ENCODE data around the gene DNAJA1. TPM values are rescaled to one million over a fixed set of nuclear protein-coding genes. Genes with fewer than 3 reads are reported as not detected.

The DNAJA1 gene
- total RNA-seq, 1 experiment from 2014 or later: 117 TPM

DNA sequence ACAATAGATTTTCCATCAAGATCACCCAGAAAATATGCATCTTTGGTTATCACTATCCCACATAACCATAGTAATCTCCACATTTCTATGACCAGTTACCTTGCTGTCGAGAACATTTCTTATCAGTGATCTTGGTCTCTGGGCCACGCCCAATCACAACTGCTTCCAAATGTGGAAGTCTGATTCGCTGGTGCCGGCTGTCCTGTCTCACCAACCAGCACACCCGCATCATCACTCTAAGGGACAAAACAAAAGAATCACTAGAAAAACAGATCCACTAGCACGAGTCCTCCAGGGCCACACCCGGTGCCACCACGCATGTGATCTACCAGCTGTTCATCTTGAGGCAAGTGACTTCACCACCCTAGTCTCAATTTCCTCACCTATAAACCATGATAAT lies 35.4 kb upstream of the DNAJA1 start:
- H3K9me2 ChIP-seq (ENCODE audit: insufficient read depth): no peaks in the 10 kb centered on the region
- ChIA-PET POLR2A (interaction anchor here (0.9 kb wide), 1 partner anchor 35 kb away, joined by 3 read pairs; the partner anchor contains the start of gene DNAJA1), RAD21 (ENCODE audit: low non-redundant PET in 1 of 2, low total read pairs in 2 of 2, uncharacterized antibody in 2 of 2, unreplicated experiment in 2 of 2) (no interaction called here), CTCF (no interaction called here)
- no peak overlapping the region for H3K4me3 ChIP-seq (replicated peaks in 1 of 2; ENCODE audit: low read depth in 1 of 2, low read length in 2 of 2)
- no peak overlapping the region for H3K9ac ChIP-seq (ENCODE audit: low read length)
- BruUV-seq (replicated peaks): no TSS peak
- no peak overlapping the region for H3K4me2 ChIP-seq (ENCODE audit: low read length)
- H3K4me1 ChIP-seq (ENCODE audit: control insufficient read depth in 1 of 2, insufficient read depth in 2 of 2, low read length in 2 of 2): no peaks in the 10 kb centered on the region
- no peaks in the 10 kb centered on the region for H4K20me1 ChIP-seq (ENCODE audit: insufficient read depth)
- peaks cover 65% of the 10 kb centered on the region for H3K79me2 ChIP-seq (ENCODE audit: insufficient read depth, low read length)
- no peaks in the 10 kb centered on the region for H3K27me3 ChIP-seq (ENCODE audit: insufficient read depth, low read length)
- DNase-seq (ENCODE audit: low read depth, low spot score) (no peak), ATAC-seq (no peak)
- H2AFZ ChIP-seq (ENCODE audit: low read depth, low read length, poor library complexity, severe bottlenecking): no peak overlapping the region
- peaks cover 32% of the 10 kb centered on the region in 2 experiments for H3K36me3 ChIP-seq (ENCODE audit: control insufficient read depth in 1 of 2, insufficient read depth in 2 of 2, low read length in 2 of 2)
- no peak overlapping the region for H3K27ac ChIP-seq (ENCODE audit: low read depth, low read length)
- H3K9me3 ChIP-seq (ENCODE audit: control insufficient read depth in 1 of 2, insufficient read depth in 1 of 2, low read depth in 1 of 2, low read length in 2 of 2): no peaks in the 10 kb centered on the region
- intact Hi-C loops (cut with micrococcal nuclease): no loop called here
- no peak for TF ChIP-seq EZH2phosphoT487 (IDR thresholded peaks at IDR 0.05; ENCODE audit: borderline replicate concordance)
- TF ChIP-seq ZFX (IDR thresholded peaks at IDR 0.05): no peak
- TF ChIP-seq, protein P1, sequence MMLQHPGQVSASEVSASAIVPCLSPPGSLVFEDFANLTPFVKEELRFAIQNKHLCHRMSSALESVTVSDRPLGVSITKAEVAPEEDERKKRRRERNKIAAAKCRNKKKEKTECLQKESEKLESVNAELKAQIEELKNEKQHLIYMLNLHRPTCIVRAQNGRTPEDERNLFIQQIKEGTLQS (IDR thresholded peaks at IDR 0.05): no peak
- no peak for TF ChIP-seq EZH2 (IDR thresholded peaks at IDR 0.05)
- no peak for TF ChIP-seq FOSL1 (IDR thresholded peaks at IDR 0.05; ENCODE audit: low read depth)
- TF ChIP-seq CEBPB (IDR thresholded peaks at IDR 0.05; ENCODE audit: low read depth): no peak
- no peak for TF ChIP-seq ZNF274 (IDR thresholded peaks at IDR 0.05; ENCODE audit: low read depth, low read length)
- TF ChIP-seq RAD21 (IDR thresholded peaks at IDR 0.05; ENCODE audit: low read depth): no peak
- TF ChIP-seq, protein P2, sequence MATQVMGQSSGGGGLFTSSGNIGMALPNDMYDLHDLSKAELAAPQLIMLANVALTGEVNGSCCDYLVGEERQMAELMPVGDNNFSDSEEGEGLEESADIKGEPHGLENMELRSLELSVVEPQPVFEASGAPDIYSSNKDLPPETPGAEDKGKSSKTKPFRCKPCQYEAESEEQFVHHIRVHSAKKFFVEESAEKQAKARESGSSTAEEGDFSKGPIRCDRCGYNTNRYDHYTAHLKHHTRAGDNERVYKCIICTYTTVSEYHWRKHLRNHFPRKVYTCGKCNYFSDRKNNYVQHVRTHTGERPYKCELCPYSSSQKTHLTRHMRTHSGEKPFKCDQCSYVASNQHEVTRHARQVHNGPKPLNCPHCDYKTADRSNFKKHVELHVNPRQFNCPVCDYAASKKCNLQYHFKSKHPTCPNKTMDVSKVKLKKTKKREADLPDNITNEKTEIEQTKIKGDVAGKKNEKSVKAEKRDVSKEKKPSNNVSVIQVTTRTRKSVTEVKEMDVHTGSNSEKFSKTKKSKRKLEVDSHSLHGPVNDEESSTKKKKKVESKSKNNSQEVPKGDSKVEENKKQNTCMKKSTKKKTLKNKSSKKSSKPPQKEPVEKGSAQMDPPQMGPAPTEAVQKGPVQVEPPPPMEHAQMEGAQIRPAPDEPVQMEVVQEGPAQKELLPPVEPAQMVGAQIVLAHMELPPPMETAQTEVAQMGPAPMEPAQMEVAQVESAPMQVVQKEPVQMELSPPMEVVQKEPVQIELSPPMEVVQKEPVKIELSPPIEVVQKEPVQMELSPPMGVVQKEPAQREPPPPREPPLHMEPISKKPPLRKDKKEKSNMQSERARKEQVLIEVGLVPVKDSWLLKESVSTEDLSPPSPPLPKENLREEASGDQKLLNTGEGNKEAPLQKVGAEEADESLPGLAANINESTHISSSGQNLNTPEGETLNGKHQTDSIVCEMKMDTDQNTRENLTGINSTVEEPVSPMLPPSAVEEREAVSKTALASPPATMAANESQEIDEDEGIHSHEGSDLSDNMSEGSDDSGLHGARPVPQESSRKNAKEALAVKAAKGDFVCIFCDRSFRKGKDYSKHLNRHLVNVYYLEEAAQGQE (IDR thresholded peaks at IDR 0.05; ENCODE audit: low read depth): no peak
- TF ChIP-seq, protein P3, sequence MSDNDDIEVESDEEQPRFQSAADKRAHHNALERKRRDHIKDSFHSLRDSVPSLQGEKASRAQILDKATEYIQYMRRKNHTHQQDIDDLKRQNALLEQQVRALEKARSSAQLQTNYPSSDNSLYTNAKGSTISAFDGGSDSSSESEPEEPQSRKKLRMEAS (IDR thresholded peaks at IDR 0.05): no peak
- no peak for TF ChIP-seq ELF1 (IDR thresholded peaks at IDR 0.05; ENCODE audit: borderline replicate concordance, low read depth)
- TF ChIP-seq TCF7L2 (IDR thresholded peaks at IDR 0.05; ENCODE audit: borderline replicate concordance, extremely low read depth, insufficient read depth, insufficient read length): no peak
- no peak for TF ChIP-seq POLR2A (IDR thresholded peaks at IDR 0.05; ENCODE audit: borderline replicate concordance, extremely low read depth, insufficient read depth, insufficient read length)
- TF ChIP-seq SP1 (IDR thresholded peaks at IDR 0.05; ENCODE audit: low read depth): no peak
- no peak for TF ChIP-seq SIN3A (IDR thresholded peaks at IDR 0.05; ENCODE audit: low read depth)
- TF ChIP-seq, protein P4, sequence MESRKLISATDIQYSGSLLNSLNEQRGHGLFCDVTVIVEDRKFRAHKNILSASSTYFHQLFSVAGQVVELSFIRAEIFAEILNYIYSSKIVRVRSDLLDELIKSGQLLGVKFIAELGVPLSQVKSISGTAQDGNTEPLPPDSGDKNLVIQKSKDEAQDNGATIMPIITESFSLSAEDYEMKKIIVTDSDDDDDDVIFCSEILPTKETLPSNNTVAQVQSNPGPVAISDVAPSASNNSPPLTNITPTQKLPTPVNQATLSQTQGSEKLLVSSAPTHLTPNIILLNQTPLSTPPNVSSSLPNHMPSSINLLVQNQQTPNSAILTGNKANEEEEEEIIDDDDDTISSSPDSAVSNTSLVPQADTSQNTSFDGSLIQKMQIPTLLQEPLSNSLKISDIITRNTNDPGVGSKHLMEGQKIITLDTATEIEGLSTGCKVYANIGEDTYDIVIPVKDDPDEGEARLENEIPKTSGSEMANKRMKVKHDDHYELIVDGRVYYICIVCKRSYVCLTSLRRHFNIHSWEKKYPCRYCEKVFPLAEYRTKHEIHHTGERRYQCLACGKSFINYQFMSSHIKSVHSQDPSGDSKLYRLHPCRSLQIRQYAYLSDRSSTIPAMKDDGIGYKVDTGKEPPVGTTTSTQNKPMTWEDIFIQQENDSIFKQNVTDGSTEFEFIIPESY (IDR thresholded peaks at IDR 0.05; ENCODE audit: extremely low read depth, insufficient replicate concordance, low read length): no peak
- TF ChIP-seq POLR2AphosphoS5 (IDR thresholded peaks at IDR 0.05; ENCODE audit: low read depth, low read length): no peak
- no peak for TF ChIP-seq JUND (IDR thresholded peaks at IDR 0.05)
- TF ChIP-seq EGR1 (IDR thresholded peaks at IDR 0.05; ENCODE audit: low read depth): no peak
- no peak for TF ChIP-seq SRF (IDR thresholded peaks at IDR 0.05; ENCODE audit: low read depth)
